Liver (tissue), 9 donors: ENCODE data around the gene TSPAN15. TPM values are rescaled to one million over a fixed set of nuclear protein-coding genes. Genes with fewer than 3 reads are reported as not detected.

Source experiments
- DNase-seq: peaks from one replicate; pipeline ENCODE4 v3.0.0-alpha.2; 2017; ENCODE audit warnings: low spot score
- H3K27ac ChIP-seq, 2 donors: one replicate each; pipeline ENCODE4 v1.7.0; 2013; ENCODE audit warnings: inconsistent platforms in 2 of 2, low read length in 2 of 2, control low read depth in 1 of 2, low read depth in 1 of 2, mild to moderate bottlenecking in 1 of 2
- H3K27me3 ChIP-seq, 4 donors: one replicate each; pipeline versions ENCODE4 v1.6.1 to v1.7.0; 2013; ENCODE audit warnings: low read length in 3 of 4, inconsistent platforms in 1 of 4, mild to moderate bottlenecking in 1 of 4, moderate library complexity in 1 of 4; ENCODE audit not compliant: control insufficient read depth in 4 of 4, insufficient read depth in 4 of 4
- H3K36me3 ChIP-seq, 4 donors: one replicate each; pipeline versions ENCODE4 v1.6.1 to v1.7.0; 2013; ENCODE audit warnings: low read length in 3 of 4, mild to moderate bottlenecking in 3 of 4, low read depth in 1 of 4, moderate library complexity in 1 of 4; ENCODE audit not compliant: control insufficient read depth in 4 of 4, insufficient read depth in 3 of 4
- H3K4me1 ChIP-seq, 4 donors: one replicate each; pipeline versions ENCODE4 v1.6.1 to v1.7.0; 2013; ENCODE audit warnings: low read length in 3 of 4, mild to moderate bottlenecking in 3 of 4, moderate library complexity in 1 of 4; ENCODE audit not compliant: control insufficient read depth in 4 of 4, insufficient read depth in 4 of 4
- H3K4me3 ChIP-seq, 3 donors: one replicate each; pipeline versions ENCODE4 v1.6.1 to v1.7.0; 2013; ENCODE audit warnings: low read length in 3 of 3, control low read depth in 1 of 3, low read depth in 1 of 3, mild to moderate bottlenecking in 1 of 3
- H3K9ac ChIP-seq, 2 donors: one replicate each; pipeline ENCODE4 v1.7.0; 2013; ENCODE audit warnings: low read length in 2 of 2, mild to moderate bottlenecking in 2 of 2, moderate library complexity in 2 of 2, control low read depth in 1 of 2, low read depth in 1 of 2
- H3K9me3 ChIP-seq, 4 donors: one replicate each; pipeline versions ENCODE4 v1.6.1 to v1.7.0; 2013; ENCODE audit warnings: low read length in 3 of 4; ENCODE audit not compliant: control insufficient read depth in 4 of 4
- CTCF ChIP-seq: fragments of 150-350 bp; IDR thresholded peaks from 2 replicates; pipeline ENCODE4 v1.5.1; 2017; ENCODE audit warnings: improper control_type of control experiment, low read depth, low read length; ENCODE audit not compliant: missing input control
- EGR1 ChIP-seq, 2 donors: IDR thresholded peaks; 2 replicates each; pipeline ENCODE4 v1.6.1; 2016 to 2018; ENCODE audit warnings: antibody characterized with exemption in 2 of 2, low read depth in 2 of 2
- FOXA1 ChIP-seq: IDR thresholded peaks from 2 replicates; pipeline ENCODE4 v1.6.1; 2016; ENCODE audit warnings: antibody characterized with exemption
- GABPA ChIP-seq, 2 donors: IDR thresholded peaks in 1 of 2; conservative IDR thresholded peaks in 1 of 2; 2 replicates each; pipeline ENCODE4 v1.6.1; 2016; ENCODE audit warnings: antibody characterized with exemption in 2 of 2, mild to moderate bottlenecking in 1 of 2, moderate library complexity in 1 of 2
- HNF4A ChIP-seq, 2 donors: conservative IDR thresholded peaks; 2 replicates each; pipeline ENCODE4 v1.6.1; 2016; ENCODE audit warnings: antibody characterized with exemption in 2 of 2, mild to moderate bottlenecking in 2 of 2
- HNF4G ChIP-seq: IDR thresholded peaks from 2 replicates; pipeline ENCODE4 v1.6.1; 2016; ENCODE audit warnings: antibody characterized with exemption
- JUND ChIP-seq, 2 donors: IDR thresholded peaks; 2 replicates each; pipeline ENCODE4 v1.6.1; 2016; ENCODE audit warnings: antibody characterized with exemption in 2 of 2
- NR2F2 ChIP-seq: IDR thresholded peaks from 2 replicates; pipeline ENCODE4 v1.6.1; 2016; ENCODE audit warnings: antibody characterized with exemption
- RAD21 ChIP-seq, 2 donors: IDR thresholded peaks; 2 replicates each; pipeline ENCODE4 v1.6.1; 2016; ENCODE audit warnings: antibody characterized with exemption in 2 of 2, mild to moderate bottlenecking in 2 of 2
- REST ChIP-seq: IDR thresholded peaks from 2 replicates; pipeline ENCODE4 v1.6.1; 2016; ENCODE audit warnings: antibody characterized with exemption, mild to moderate bottlenecking
- RXRA ChIP-seq, 2 donors: IDR thresholded peaks; 2 replicates each; pipeline ENCODE4 v1.6.1; 2017 to 2018; ENCODE audit warnings: antibody characterized with exemption in 2 of 2, mild to moderate bottlenecking in 1 of 2
- TAF1 ChIP-seq: conservative IDR thresholded peaks from 2 replicates; pipeline ENCODE4 v1.6.1; 2016; ENCODE audit warnings: antibody characterized with exemption, mild to moderate bottlenecking
- YY1 ChIP-seq: IDR thresholded peaks from 2 replicates; pipeline ENCODE4 v1.6.1; 2016; ENCODE audit warnings: antibody characterized with exemption, mild to moderate bottlenecking
- ZBTB33 ChIP-seq: IDR thresholded peaks from 2 replicates; pipeline ENCODE4 v1.6.1; 2016; ENCODE audit warnings: antibody characterized with exemption
- WGBS: extraction: QIAGEN DNeasy Blood & Tissue Kit; methylation state at CpG from one replicate; pipeline ENCODE4 v1.1.7; 2013; 5-methylcytosine and 5-hydroxymethylcytosine counted together
- polyA plus RNA-seq, 2 donors: library from polyadenylated mRNA; stranded (reverse) in 1 of 2; unstranded in 1 of 2; fragments of 200-250 nt in 1 of 2; fragments of >200 nt in 1 of 2; fragmentation: Nextera tagmentation in 1 of 2; extraction: Ambion mirVana in 1 of 2; gene quantifications; one replicate each; pipeline versions ENCODE4 v1.2.1 to v1.2.3, GENCODE V29; 2013 to 2015
- total RNA-seq, 2 donors: library from RNA; depleted of rRNA; stranded (reverse); fragments of >200 nt; gene quantifications; one replicate each; pipeline ENCODE4 v1.2.3, GENCODE V29; 2014
- TF ChIP-seq, protein P1 (sequence below): IDR thresholded peaks from 2 replicates; pipeline ENCODE4 v1.6.1; 2016; ENCODE audit warnings: antibody characterized with exemption
- TF ChIP-seq, protein P2 (sequence below): IDR thresholded peaks from 2 replicates; pipeline ENCODE4 v1.6.1; 2016; ENCODE audit warnings: antibody characterized with exemption
- donor health status: healthy.
- donor health status: healthy.
- donor health status: healthy.
- donor health status: healthy.
- donor health status: healthy.

Gene TSPAN15
- total and polyA plus RNA-seq, 4 donors, result 2.0 to 4.3 (median 3.3) TPM

GRCh38 chr10:69538461-69538860, 87.2 kb downstream of the TSPAN15 start:
- no peaks in the 10 kb centered on the region for H3K36me3 ChIP-seq
- H3K9ac ChIP-seq, result no peak overlapping the region
- 73% methylated on average over 3 of the region's 3 CpGs for WGBS
- TF ChIP-seq YY1 (no peak), RXRA (IDR thresholded peaks at IDR 0.05) (no peak), REST (no peak), TAF1 (no peak), HNF4G (no peak), HNF4A (conservative IDR thresholded peaks at IDR 0.05) (no peak)
- H3K27ac ChIP-seq, result no peak overlapping the region
- no peaks in the 10 kb centered on the region for H3K4me1 ChIP-seq
- H3K4me3 ChIP-seq, result no peak overlapping the region
- no peak for DNase-seq
- no peaks in the 10 kb centered on the region for H3K27me3 ChIP-seq
- peaks cover 0 to 6% (median 5%) of the 10 kb centered on the region in 4 donors for H3K9me3 ChIP-seq

DNA sequence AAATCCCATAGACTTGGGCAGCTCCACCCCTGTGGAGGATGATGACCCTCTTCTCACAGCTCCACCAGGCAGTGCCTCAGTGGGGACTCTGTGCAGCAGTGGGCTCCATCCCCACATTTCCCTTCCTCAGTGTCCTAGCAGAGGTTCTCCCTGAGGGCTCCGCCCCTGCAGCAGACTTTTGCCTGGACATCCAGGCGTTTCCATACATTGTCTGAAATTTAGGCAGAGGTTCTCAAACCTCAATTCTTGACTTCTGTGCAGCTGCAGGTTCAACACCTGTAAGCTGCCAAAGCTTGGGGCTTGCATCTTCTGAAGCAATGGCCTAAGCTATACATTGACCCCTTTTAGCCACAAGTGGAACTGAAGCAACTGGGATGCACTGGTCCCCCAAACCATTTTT, 90.2 kb downstream of the TSPAN15 start:
- Histone ChIP-seq H3K36me3 (no peaks in the 10 kb centered on the region), H3K4me1 (no peaks in the 10 kb centered on the region), H3K27ac (no peak overlapping the region), H3K9ac (no peak overlapping the region), H3K9me3 (peaks cover 0 to 6% (median 5%) of the 10 kb centered on the region in 4 donors), H3K27me3 (no peaks in the 10 kb centered on the region), H3K4me3 (no peak overlapping the region)
- no peak for DNase-seq
- TF ChIP-seq TAF1, result no peak
- no peak for TF ChIP-seq RXRA (IDR thresholded peaks at IDR 0.05)
- no peak for TF ChIP-seq YY1
- no peak for TF ChIP-seq NR2F2
- no peak for TF ChIP-seq FOXA1
- TF ChIP-seq GABPA (IDR thresholded peaks at IDR 0.05 in 1 of 2, conservative IDR thresholded peaks at IDR 0.05 in 1 of 2), result no peak
- no peak for TF ChIP-seq EGR1 (IDR thresholded peaks at IDR 0.05; ENCODE audit: low read depth in 2 of 2)
- TF ChIP-seq, protein P1, sequence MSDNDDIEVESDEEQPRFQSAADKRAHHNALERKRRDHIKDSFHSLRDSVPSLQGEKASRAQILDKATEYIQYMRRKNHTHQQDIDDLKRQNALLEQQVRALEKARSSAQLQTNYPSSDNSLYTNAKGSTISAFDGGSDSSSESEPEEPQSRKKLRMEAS, result no peak
- no peak for TF ChIP-seq HNF4G
- no peak for TF ChIP-seq HNF4A (conservative IDR thresholded peaks at IDR 0.05)
- TF ChIP-seq ZBTB33, result no peak
- no peak for TF ChIP-seq RAD21 (IDR thresholded peaks at IDR 0.05)
- WGBS, result 70% methylated on average over 2 of the region's 2 CpGs

- Histone ChIP-seq H3K36me3 (no peaks in the 10 kb centered on the region), H3K4me3 (no peak overlapping the region), H3K27me3 (no peaks in the 10 kb centered on the region), H3K9me3 (peaks cover 10 to 33% (median 14%) of the 10 kb centered on the region in 4 donors), H3K27ac (no peak overlapping the region), H3K4me1 (no peaks in the 10 kb centered on the region), H3K9ac (no peak overlapping the region)
- no peak for DNase-seq
- TF ChIP-seq, protein P1, result no peak
- TF ChIP-seq YY1, result no peak
- TF ChIP-seq JUND (IDR thresholded peaks at IDR 0.05), result no peak
- no peak for TF ChIP-seq REST
- TF ChIP-seq CTCF, result no peak
- no peak for TF ChIP-seq FOXA1
- no peak for TF ChIP-seq HNF4A (conservative IDR thresholded peaks at IDR 0.05)
- no peak for TF ChIP-seq GABPA (IDR thresholded peaks at IDR 0.05 in 1 of 2, conservative IDR thresholded peaks at IDR 0.05 in 1 of 2)
- TF ChIP-seq, protein P2, sequence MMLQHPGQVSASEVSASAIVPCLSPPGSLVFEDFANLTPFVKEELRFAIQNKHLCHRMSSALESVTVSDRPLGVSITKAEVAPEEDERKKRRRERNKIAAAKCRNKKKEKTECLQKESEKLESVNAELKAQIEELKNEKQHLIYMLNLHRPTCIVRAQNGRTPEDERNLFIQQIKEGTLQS, result no peak
These were observed 98.7 kb downstream of the TSPAN15 start for GRCh38 chr10:69549959-69550358.
